SK-N-SH (cell line): ENCODE data around the gene AP3B2. TPM values are rescaled to one million over a fixed set of nuclear protein-coding genes. Genes with fewer than 3 reads are reported as not detected.

ENCODE experiments used
- CTCF ChIA-PET: fragments of 300-600, 350-600 bp; formaldehyde crosslinking; extraction: SDS; loops from one replicate; lab custom pipeline; 2021; lab: Yijun Ruan, JAX
- POLR2A ChIA-PET: fragments of 350-600 bp; sonication (Branson Sonifier 250); formaldehyde crosslinking; extraction: SDS; loops from one replicate; lab custom pipeline; 2020; ENCODE audit warnings: antibody characterized with exemption, inconsistent platforms; lab: Yijun Ruan, JAX
- DNase-seq: peaks from one replicate; pipeline ENCODE4 v3.0.0; 2012
- H2AFZ ChIP-seq: fragments of 200-600 bp; sonication (generic); 2 replicates; pipeline ENCODE4 v1.8.1; 2016; ENCODE audit warnings: antibody characterized with exemption, mild to moderate bottlenecking, low read depth
- H3F3A ChIP-seq: fragments of 200-600 bp; sonication (generic); replicated peaks from 2 replicates; pipeline ENCODE3; 2016; ENCODE audit warnings: antibody characterized with exemption, mild to moderate bottlenecking; ENCODE audit not compliant: insufficient read depth
- H3K27ac ChIP-seq, 2 experiments: fragments of 200-500 bp in 1 of 2; fragments of 200-600 bp in 1 of 2; sonication (Bioruptor generic) in 1 of 2; sonication (generic), shearing (Covaris generic) in 1 of 2; 2 replicates each; pipeline versions ENCODE4 v1.5.1 to v1.6.1; 2014 to 2016; ENCODE audit warnings: low read depth in 2 of 2, inconsistent platforms in 1 of 2, low read length in 1 of 2, mild to moderate bottlenecking in 1 of 2, mixed read lengths in 1 of 2
- H3K27me3 ChIP-seq: fragments of 200-600 bp; sonication (generic), shearing (Covaris generic); 2 replicates; pipeline ENCODE4 v1.6.1; 2016; ENCODE audit warnings: mixed run types; ENCODE audit not compliant: insufficient read depth
- H3K36me3 ChIP-seq, 2 experiments: fragments of 200-500 bp in 1 of 2; fragments of 200-600 bp in 1 of 2; sonication (Bioruptor generic) in 1 of 2; sonication (generic) in 1 of 2; replicated peaks in 1 of 2; 2 replicates each; pipeline versions ENCODE3 to v1.5.1; 2014 to 2016; ENCODE audit warnings: low read length in 1 of 2, mild to moderate bottlenecking in 1 of 2; ENCODE audit not compliant: insufficient read depth in 2 of 2, control insufficient read depth in 1 of 2
- H3K4me1 ChIP-seq, 2 experiments: fragments of 200-500 bp in 1 of 2; fragments of 200-600 bp in 1 of 2; sonication (Bioruptor generic) in 1 of 2; sonication (generic), shearing (Covaris generic) in 1 of 2; 2 replicates each; pipeline versions ENCODE4 v1.5.1 to v1.6.1; 2014 to 2016; ENCODE audit warnings: low read depth in 1 of 2, low read length in 1 of 2, mixed run types in 1 of 2; ENCODE audit not compliant: insufficient read depth in 2 of 2, control insufficient read depth in 1 of 2
- H3K4me2 ChIP-seq: fragments of 200-600 bp; sonication (generic), shearing (Covaris generic); 2 replicates; pipeline ENCODE4 v1.6.1; 2017; ENCODE audit warnings: mixed run types
- H3K4me3 ChIP-seq, 2 experiments: fragments of 200-500 bp in 1 of 2; fragments of 200-600 bp in 1 of 2; sonication (Bioruptor generic) in 1 of 2; sonication (generic), shearing (Covaris generic) in 1 of 2; 2 replicates each; pipeline versions ENCODE4 v1.5.1 to v1.8.1; 2014 to 2016; ENCODE audit warnings: low read depth in 2 of 2, inconsistent platforms in 1 of 2, low read length in 1 of 2, mild to moderate bottlenecking in 1 of 2, mixed read lengths in 1 of 2, moderate library complexity in 1 of 2
- H3K79me2 ChIP-seq: fragments of 200-600 bp; sonication (generic); 2 replicates; pipeline ENCODE4 v1.8.1; 2017; ENCODE audit warnings: mild to moderate bottlenecking; ENCODE audit not compliant: insufficient read depth
- H3K9ac ChIP-seq: fragments of 200-600 bp; sonication (generic); 2 replicates; pipeline ENCODE4 v1.6.1; 2017; ENCODE audit warnings: mixed run types
- H3K9me2 ChIP-seq: fragments of 200-600 bp; sonication (generic); 2 replicates; pipeline ENCODE4 v1.6.1; 2017; ENCODE audit warnings: mixed run types
- H3K9me3 ChIP-seq: fragments of 200-600 bp; sonication (generic); 2 replicates; pipeline ENCODE4 v1.6.1; 2017; ENCODE audit warnings: mixed run types, mild to moderate bottlenecking, moderate library complexity
- H4K20me1 ChIP-seq: fragments of 200-600 bp; sonication (generic); 2 replicates; pipeline ENCODE4 v1.6.1; 2017; ENCODE audit warnings: mild to moderate bottlenecking, mixed run types; ENCODE audit not compliant: insufficient read depth
- EZH2phosphoT487 ChIP-seq: fragments of 200-600 bp; sonication (generic); IDR thresholded peaks from 2 replicates; pipeline ENCODE4 v1.6.1; 2017; ENCODE audit warnings: low read depth, mixed run types, mild to moderate bottlenecking, antibody characterized with exemption, moderate library complexity, borderline replicate concordance
- FOSL2 ChIP-seq: IDR thresholded peaks from 2 replicates; pipeline ENCODE4 v1.4.0; 2012; ENCODE audit warnings: low read depth, mild to moderate bottlenecking, moderate library complexity, borderline replicate concordance
- FOXJ3 ChIP-seq: sonication (generic); formaldehyde crosslinking; IDR thresholded peaks from 2 replicates; pipeline ENCODE4 v1.5.1; 2020; ENCODE audit warnings: mild to moderate bottlenecking, missing genetic modification reagents
- JUND ChIP-seq: IDR thresholded peaks from 2 replicates; pipeline ENCODE4 v1.4.0; 2012
- MEF2A ChIP-seq: IDR thresholded peaks from 2 replicates; pipeline ENCODE4 v1.4.0; 2012; ENCODE audit warnings: low read depth, borderline replicate concordance
- MXI1 ChIP-seq: IDR thresholded peaks from 2 replicates; pipeline ENCODE4 v1.6.1; 2012; ENCODE audit warnings: mild to moderate bottlenecking, low read depth, low read length, improper control_type of control experiment
- NFIC ChIP-seq: IDR thresholded peaks from 2 replicates; pipeline ENCODE4 v1.4.0; 2012; ENCODE audit warnings: borderline replicate concordance
- RAD21 ChIP-seq: IDR thresholded peaks from 2 replicates; pipeline ENCODE4 v1.6.1; 2012; ENCODE audit warnings: mild to moderate bottlenecking, low read length
- RCOR1 ChIP-seq: fragments of 150-350 bp; IDR thresholded peaks from 2 replicates; pipeline ENCODE4 v1.6.1; 2017; ENCODE audit warnings: antibody characterized with exemption, low read length
- RXRA ChIP-seq: IDR thresholded peaks from 2 replicates; pipeline ENCODE4 v1.4.0; 2012; ENCODE audit warnings: low read depth, mild to moderate bottlenecking, borderline replicate concordance
- TAF1 ChIP-seq: IDR thresholded peaks from 2 replicates; pipeline ENCODE4 v1.6.1; 2012; ENCODE audit warnings: low read depth, mild to moderate bottlenecking, low read length, moderate library complexity, borderline replicate concordance
- TCF12 ChIP-seq: IDR thresholded peaks from 2 replicates; pipeline ENCODE4 v1.4.0; 2012
- TEAD4 ChIP-seq: IDR thresholded peaks from 2 replicates; pipeline ENCODE4 v1.4.0; 2012; ENCODE audit warnings: mild to moderate bottlenecking, borderline replicate concordance; ENCODE audit not compliant: insufficient read depth
- WGBS: methylation state at CpG from one replicate; pipeline ENCODE4 v1.1.6; 2017; ENCODE audit warnings: low lambda C conversion rate; 5-methylcytosine and 5-hydroxymethylcytosine counted together
- polyA plus RNA-seq, 3 experiments: library from polyadenylated mRNA; depleted of rRNA; stranded (reverse); fragments of >200 nt; gene quantifications; 2 replicates each; pipeline ENCODE4 v1.2.3, GENCODE V29; 2012
- TF ChIP-seq, protein P1 (sequence below): fragments of 200-600 bp; sonication (generic); IDR thresholded peaks from 2 replicates; pipeline ENCODE4 v1.6.1; 2017; ENCODE audit warnings: antibody characterized with exemption, mild to moderate bottlenecking, moderate library complexity
- TF ChIP-seq, protein P2 (sequence below): IDR thresholded peaks from 2 replicates; pipeline ENCODE4; 2012
- TF ChIP-seq, protein P3 (sequence below): fragments of 150-350 bp; IDR thresholded peaks from 2 replicates; pipeline ENCODE4 v1.6.1; 2017; ENCODE audit warnings: antibody characterized with exemption, low read length, low read depth, borderline replicate concordance
- TF ChIP-seq, protein P4 (sequence below): IDR thresholded peaks from 2 replicates; pipeline ENCODE4 v1.4.0; 2012; ENCODE audit warnings: low read depth

Gene AP3B2
- polyA plus RNA-seq, 1 of the 3 experiments (the other 2 are of a cell fraction), result 0.77 TPM

DNA sequence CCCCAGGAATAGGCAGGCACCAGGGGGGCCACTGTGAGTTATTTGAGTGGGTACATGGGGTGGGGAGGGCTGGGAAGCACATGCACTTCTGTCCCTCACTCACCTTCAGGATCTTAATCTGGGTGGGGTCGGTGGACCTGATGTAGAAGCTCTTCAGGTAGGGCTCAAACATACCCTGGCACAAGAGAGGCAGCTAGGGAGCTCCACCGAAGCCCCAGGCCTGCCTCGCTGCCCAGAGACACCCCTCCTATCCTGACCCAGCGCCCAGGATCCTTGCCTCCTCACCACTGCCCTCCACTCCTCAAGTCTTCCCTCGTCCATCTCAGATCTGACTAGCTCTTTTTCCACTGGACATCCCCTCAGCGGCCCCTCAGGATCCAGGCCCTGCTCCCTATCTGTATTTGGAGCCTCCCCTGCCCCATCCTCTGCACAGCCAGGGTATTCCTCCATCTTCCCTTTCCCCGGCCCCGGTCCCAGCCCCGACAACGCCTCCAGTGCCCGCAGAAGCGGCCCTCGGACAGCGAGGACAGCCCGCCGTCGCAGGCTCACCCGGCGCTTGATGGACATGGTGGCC lies 30.0 kb downstream of the AP3B2 start:
- CTCF ChIA-PET, result interaction anchor here (1.0 kb wide), 1 partner anchor 176 kb away, joined by 3 read pairs; no protein-coding TSS in a partner anchor
- Histone ChIP-seq H3K9me2 (no peaks in the 10 kb centered on the region), H3K4me1 (no peaks in the 10 kb centered on the region), H3K79me2 (no peaks in the 10 kb centered on the region), H4K20me1 (no peaks in the 10 kb centered on the region), H3K9me3 (no peaks in the 10 kb centered on the region), H3K9ac (no peak overlapping the region), H3K27ac (no peak overlapping the region), H3K4me3 (no peak overlapping the region), H3K27me3 (no peaks in the 10 kb centered on the region), H2AFZ (no peak overlapping the region), H3F3A (no peaks in the 10 kb centered on the region), H3K4me2 (no peak overlapping the region), H3K36me3 (no peaks in the 10 kb centered on the region)
- TF ChIP-seq JUND (no peak), TAF1 (no peak), NFIC (no peak), EZH2phosphoT487 (no peak), TCF12 (no peak), RXRA (no peak), TEAD4 (no peak), FOSL2 (no peak), MXI1 (no peak), FOXJ3 (no peak), RCOR1 (no peak), MEF2A (no peak), RAD21 (no peak)
- TF ChIP-seq, protein P1, sequence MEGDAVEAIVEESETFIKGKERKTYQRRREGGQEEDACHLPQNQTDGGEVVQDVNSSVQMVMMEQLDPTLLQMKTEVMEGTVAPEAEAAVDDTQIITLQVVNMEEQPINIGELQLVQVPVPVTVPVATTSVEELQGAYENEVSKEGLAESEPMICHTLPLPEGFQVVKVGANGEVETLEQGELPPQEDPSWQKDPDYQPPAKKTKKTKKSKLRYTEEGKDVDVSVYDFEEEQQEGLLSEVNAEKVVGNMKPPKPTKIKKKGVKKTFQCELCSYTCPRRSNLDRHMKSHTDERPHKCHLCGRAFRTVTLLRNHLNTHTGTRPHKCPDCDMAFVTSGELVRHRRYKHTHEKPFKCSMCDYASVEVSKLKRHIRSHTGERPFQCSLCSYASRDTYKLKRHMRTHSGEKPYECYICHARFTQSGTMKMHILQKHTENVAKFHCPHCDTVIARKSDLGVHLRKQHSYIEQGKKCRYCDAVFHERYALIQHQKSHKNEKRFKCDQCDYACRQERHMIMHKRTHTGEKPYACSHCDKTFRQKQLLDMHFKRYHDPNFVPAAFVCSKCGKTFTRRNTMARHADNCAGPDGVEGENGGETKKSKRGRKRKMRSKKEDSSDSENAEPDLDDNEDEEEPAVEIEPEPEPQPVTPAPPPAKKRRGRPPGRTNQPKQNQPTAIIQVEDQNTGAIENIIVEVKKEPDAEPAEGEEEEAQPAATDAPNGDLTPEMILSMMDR, result no peak
- TF ChIP-seq, protein P2, sequence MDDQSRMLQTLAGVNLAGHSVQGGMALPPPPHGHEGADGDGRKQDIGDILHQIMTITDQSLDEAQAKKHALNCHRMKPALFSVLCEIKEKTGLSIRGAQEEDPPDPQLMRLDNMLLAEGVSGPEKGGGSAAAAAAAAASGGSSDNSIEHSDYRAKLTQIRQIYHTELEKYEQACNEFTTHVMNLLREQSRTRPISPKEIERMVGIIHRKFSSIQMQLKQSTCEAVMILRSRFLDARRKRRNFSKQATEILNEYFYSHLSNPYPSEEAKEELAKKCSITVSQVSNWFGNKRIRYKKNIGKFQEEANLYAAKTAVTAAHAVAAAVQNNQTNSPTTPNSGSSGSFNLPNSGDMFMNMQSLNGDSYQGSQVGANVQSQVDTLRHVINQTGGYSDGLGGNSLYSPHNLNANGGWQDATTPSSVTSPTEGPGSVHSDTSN, result no peak
- TF ChIP-seq, protein P3, sequence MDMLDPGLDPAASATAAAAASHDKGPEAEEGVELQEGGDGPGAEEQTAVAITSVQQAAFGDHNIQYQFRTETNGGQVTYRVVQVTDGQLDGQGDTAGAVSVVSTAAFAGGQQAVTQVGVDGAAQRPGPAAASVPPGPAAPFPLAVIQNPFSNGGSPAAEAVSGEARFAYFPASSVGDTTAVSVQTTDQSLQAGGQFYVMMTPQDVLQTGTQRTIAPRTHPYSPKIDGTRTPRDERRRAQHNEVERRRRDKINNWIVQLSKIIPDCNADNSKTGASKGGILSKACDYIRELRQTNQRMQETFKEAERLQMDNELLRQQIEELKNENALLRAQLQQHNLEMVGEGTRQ, result no peak
- TF ChIP-seq, protein P4, sequence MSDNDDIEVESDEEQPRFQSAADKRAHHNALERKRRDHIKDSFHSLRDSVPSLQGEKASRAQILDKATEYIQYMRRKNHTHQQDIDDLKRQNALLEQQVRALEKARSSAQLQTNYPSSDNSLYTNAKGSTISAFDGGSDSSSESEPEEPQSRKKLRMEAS, result no peak
- POLR2A ChIA-PET, result interaction anchor here (1.6 kb wide), 1 partner anchor 16 kb away, joined by 4 read pairs; no protein-coding TSS in a partner anchor
- no peak for DNase-seq
- 67% methylated on average over 17 of the region's 19 CpGs for WGBS
